Spleen (tissue), 7 donors: ENCODE measurements around the gene SEMA5A.

Source experiments
- POLR2A ChIP-seq, 3 donors: fragments of 450-650 bp; IDR thresholded peaks; one replicate each; pipeline ENCODE4 v1.5.1; 2017; ENCODE audit warnings: antibody characterized with exemption in 3 of 3, mild to moderate bottlenecking in 1 of 3
- TF ChIP-seq, protein P1 (sequence below), 11 experiments: fragments of 200-600 bp in 7 of 11; fragments of 450-650 bp in 4 of 11; sonication (generic) in 4 of 11; IDR thresholded peaks in 8 of 11; conservative IDR thresholded peaks in 3 of 11; 1 replicate in 7 of 11; 2 replicates in 4 of 11; pipeline versions ENCODE4 v1.4.0 to v1.8.0; 2016 to 2021; ENCODE audit warnings: antibody characterized with exemption in 11 of 11, inconsistent platforms in 4 of 11, mild to moderate bottlenecking in 1 of 11
- donor health status: DM: no; HTN: no; CAD: no; lungs with moderate emphysema.
- donor health status: DM: no; HTN: no; CAD: no.
- donor health status: DM: no; HTN: no; CAD: no.

DNA sequence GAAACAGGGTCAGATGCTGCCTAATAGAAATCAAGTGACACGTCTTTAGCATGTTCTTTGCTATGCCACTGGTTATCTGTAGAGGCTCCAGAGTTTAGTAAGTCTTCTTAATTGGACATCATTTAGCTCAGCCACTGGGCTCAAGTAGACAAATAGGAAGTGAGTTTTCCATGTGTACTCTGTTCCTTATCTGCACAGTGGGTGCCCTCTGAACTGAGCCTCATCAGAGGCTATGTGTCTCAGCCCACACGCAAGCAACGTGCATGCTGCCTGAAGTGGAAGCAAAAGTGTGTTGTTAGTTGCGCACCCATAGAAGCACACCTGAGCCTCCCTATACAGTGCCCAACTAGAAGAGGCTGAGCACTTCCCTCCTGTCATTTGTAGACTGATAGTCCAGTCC lies 134.7 kb downstream of the SEMA5A start:
- TF ChIP-seq, protein P1, sequence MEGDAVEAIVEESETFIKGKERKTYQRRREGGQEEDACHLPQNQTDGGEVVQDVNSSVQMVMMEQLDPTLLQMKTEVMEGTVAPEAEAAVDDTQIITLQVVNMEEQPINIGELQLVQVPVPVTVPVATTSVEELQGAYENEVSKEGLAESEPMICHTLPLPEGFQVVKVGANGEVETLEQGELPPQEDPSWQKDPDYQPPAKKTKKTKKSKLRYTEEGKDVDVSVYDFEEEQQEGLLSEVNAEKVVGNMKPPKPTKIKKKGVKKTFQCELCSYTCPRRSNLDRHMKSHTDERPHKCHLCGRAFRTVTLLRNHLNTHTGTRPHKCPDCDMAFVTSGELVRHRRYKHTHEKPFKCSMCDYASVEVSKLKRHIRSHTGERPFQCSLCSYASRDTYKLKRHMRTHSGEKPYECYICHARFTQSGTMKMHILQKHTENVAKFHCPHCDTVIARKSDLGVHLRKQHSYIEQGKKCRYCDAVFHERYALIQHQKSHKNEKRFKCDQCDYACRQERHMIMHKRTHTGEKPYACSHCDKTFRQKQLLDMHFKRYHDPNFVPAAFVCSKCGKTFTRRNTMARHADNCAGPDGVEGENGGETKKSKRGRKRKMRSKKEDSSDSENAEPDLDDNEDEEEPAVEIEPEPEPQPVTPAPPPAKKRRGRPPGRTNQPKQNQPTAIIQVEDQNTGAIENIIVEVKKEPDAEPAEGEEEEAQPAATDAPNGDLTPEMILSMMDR (IDR thresholded peaks at IDR 0.05 in 8 of 11, conservative IDR thresholded peaks at IDR 0.05 in 3 of 11): no peak
- no peak for TF ChIP-seq POLR2A (IDR thresholded peaks at IDR 0.05)
